Smooth muscle cell (in vitro differentiated cells): ENCODE data around the gene SERAC1. TPM values are rescaled to one million over a fixed set of nuclear protein-coding genes. Genes with fewer than 3 reads are reported as not detected.
"Not testable (repeated sequence)": the region's sequence is repeated elsewhere in the genome, so short reads cannot be mapped to it uniquely, and the experiment has no call there.

Source experiments
- DNase-seq: peaks from one replicate; lab custom pipeline; 2025; ENCODE audit not compliant: unreplicated experiment; lab: John Stamatoyannopoulos, UW
- H2AFZ ChIP-seq: fragments of 200-600 bp; sonication (generic); 2 replicates; pipeline ENCODE4 v1.6.0; 2016; ENCODE audit warnings: antibody characterized with exemption, low read depth, mild to moderate bottlenecking
- H3F3A ChIP-seq: fragments of 200-600 bp; sonication (generic); 2 replicates; pipeline ENCODE4 v1.6.0; 2017; ENCODE audit warnings: antibody characterized with exemption, low read depth
- H3K27ac ChIP-seq: fragments of 200-600 bp; sonication (generic); 2 replicates; pipeline ENCODE4 v1.5.1; 2016; ENCODE audit warnings: low read depth, mild to moderate bottlenecking
- H3K27me3 ChIP-seq: fragments of 200-600 bp; sonication (generic); 2 replicates; pipeline ENCODE4 v1.6.1; 2016; ENCODE audit warnings: low read depth, mild to moderate bottlenecking
- H3K36me3 ChIP-seq: fragments of 200-600 bp; sonication (generic); 2 replicates; pipeline ENCODE4 v1.5.1; 2016; ENCODE audit warnings: low read depth
- H3K4me1 ChIP-seq: fragments of 200-600 bp; sonication (generic); 2 replicates; pipeline ENCODE4 v1.5.1; 2016; ENCODE audit warnings: low read depth
- H3K4me2 ChIP-seq: fragments of 200-600 bp; sonication (generic); 2 replicates; pipeline ENCODE4 v1.6.0; 2016; ENCODE audit warnings: mild to moderate bottlenecking
- H3K4me3 ChIP-seq: fragments of 200-600 bp; sonication (generic); 2 replicates; pipeline ENCODE4 v1.5.1; 2016; ENCODE audit warnings: mild to moderate bottlenecking
- H3K79me2 ChIP-seq: fragments of 200-600 bp; sonication (generic); 2 replicates; pipeline ENCODE4 v1.6.0; 2016; ENCODE audit warnings: low read depth, mild to moderate bottlenecking
- H3K9ac ChIP-seq: fragments of 200-600 bp; sonication (generic); 2 replicates; pipeline ENCODE4 v1.6.0; 2016; ENCODE audit warnings: low read depth
- H3K9me3 ChIP-seq: fragments of 200-600 bp; sonication (generic); replicated peaks from 2 replicates; pipeline ENCODE4 v1.5.1; 2016; ENCODE audit warnings: low read depth
- H4K20me1 ChIP-seq: fragments of 200-600 bp; sonication (generic); 2 replicates; pipeline ENCODE4 v1.6.0; 2016; ENCODE audit warnings: low read depth
- CTCF ChIP-seq: fragments of 200-600 bp; sonication (generic); IDR thresholded peaks from 2 replicates; pipeline ENCODE4 v1.5.1; 2017; ENCODE audit warnings: borderline replicate concordance, mild to moderate bottlenecking, antibody characterized with exemption; ENCODE audit not compliant: insufficient read depth, poor library complexity, severe bottlenecking
- WGBS: methylation state at CpG from one replicate; pipeline ENCODE4 v1.1.7; 2016; ENCODE audit warnings: low lambda C conversion rate; 5-methylcytosine and 5-hydroxymethylcytosine counted together
- polyA plus RNA-seq: library from polyadenylated mRNA; unstranded; fragments of >200 nt; fragmentation: Nextera tagmentation; extraction: Ambion mirVana; gene quantifications from 2 replicates; pipeline ENCODE4 v1.2.1, GENCODE V29; 2016
- total RNA-seq: library from RNA; depleted of rRNA; stranded (reverse); fragments of >200 nt; gene quantifications from 2 replicates; pipeline ENCODE4 v1.2.3, GENCODE V29; 2014

Gene SERAC1
- total RNA-seq (5.6 and 7.2 TPM in 2 replicates), polyA plus RNA-seq (2.6 and 4.4 TPM in 2 replicates)

- Histone ChIP-seq H4K20me1 (no peaks in the 10 kb centered on the region), H3K36me3 (peaks cover 3% of the 10 kb centered on the region), H3K9ac (peak within 1 kb of the TSS; percentile 83), H3K27ac (peak within 1 kb of the TSS; percentile 78), H3K9me3 (no peaks in the 10 kb centered on the region), H3K27me3 (no peaks in the 10 kb centered on the region), H2AFZ (peak within 1 kb of the TSS; percentile 99), H3K4me3 (peak within 1 kb of the TSS; percentile 90), H3K4me1 (no peaks in the 10 kb centered on the region), H3K4me2 (peak within 1 kb of the TSS; percentile 88), H3K79me2 (peaks cover 14% of the 10 kb centered on the region), H3F3A (peaks cover 4% of the 10 kb centered on the region)
- WGBS = 3% methylated on average over 24 of the region's 29 CpGs
- DNase-seq = no peak
- no peak for TF ChIP-seq CTCF
These were observed at the start of gene SERAC1 for GRCh38 chr6:158168040-158168289. TSS of gene SERAC1 (minus strand) at chr6:158168262. CDS start at chr6:158158363, 9,899 bp downstream.

- no peak for DNase-seq
- H3K9ac ChIP-seq = no peak overlapping the region
- peak; percentile 71 for TF ChIP-seq CTCF
- no peaks in the 10 kb centered on the region for H3F3A ChIP-seq
- H3K36me3 ChIP-seq = no peaks in the 10 kb centered on the region
- H3K27me3 ChIP-seq = no peaks in the 10 kb centered on the region
- no peak overlapping the region for H3K4me2 ChIP-seq
- no peaks in the 10 kb centered on the region for H3K9me3 ChIP-seq
- H3K4me3 ChIP-seq = no peak overlapping the region
- no peaks in the 10 kb centered on the region for H3K79me2 ChIP-seq
- 19% methylated on average over 7 of the region's 7 CpGs for WGBS
- H3K27ac ChIP-seq = no peak overlapping the region
- no peak overlapping the region for H2AFZ ChIP-seq
- no peaks in the 10 kb centered on the region for H3K4me1 ChIP-seq
- no peaks in the 10 kb centered on the region for H4K20me1 ChIP-seq
These were observed 46.0 kb upstream of the SERAC1 start for GRCh38 chr6:158213925-158214674.

GRCh38 chr6:158211273-158212055, 43.4 kb upstream of the SERAC1 start:
- no peak overlapping the region for H3K9ac ChIP-seq
- H2AFZ ChIP-seq = no peak overlapping the region
- H3K4me3 ChIP-seq = no peak overlapping the region
- no peaks in the 10 kb centered on the region for H3K79me2 ChIP-seq
- no peaks in the 10 kb centered on the region for H3F3A ChIP-seq
- no peak for DNase-seq
- H4K20me1 ChIP-seq = no peaks in the 10 kb centered on the region
- H3K9me3 ChIP-seq = no peaks in the 10 kb centered on the region
- no peaks in the 10 kb centered on the region for H3K27me3 ChIP-seq
- H3K36me3 ChIP-seq = no peaks in the 10 kb centered on the region
- H3K4me1 ChIP-seq = no peaks in the 10 kb centered on the region
- no peak for TF ChIP-seq CTCF
- WGBS = 91% methylated on average over 3 of the region's 3 CpGs
- H3K27ac ChIP-seq = no peak overlapping the region
- no peak overlapping the region for H3K4me2 ChIP-seq

GRCh38 chr6:158209582-158210333, 41.7 kb upstream of the SERAC1 start:
- H3K4me1 ChIP-seq, H3K9ac ChIP-seq, H3K36me3 ChIP-seq, H3K79me2 ChIP-seq, H3K27me3 ChIP-seq, H2AFZ ChIP-seq, H3K9me3 ChIP-seq, DNase-seq, H3F3A ChIP-seq, H4K20me1 ChIP-seq, H3K27ac ChIP-seq, H3K4me2 ChIP-seq, H3K4me3 ChIP-seq: not testable (repeated sequence)
- 97% methylated on average over 45 of the region's 52 CpGs for WGBS

GRCh38 chr6:158208226-158209030, 40.4 kb upstream of the SERAC1 start:
- H3K79me2 ChIP-seq, DNase-seq: not testable (repeated sequence)

More at GRCh38 chr6:158208226-158209030, 40.4 kb upstream of the SERAC1 start:
- H2AFZ ChIP-seq, H4K20me1 ChIP-seq, H3K36me3 ChIP-seq, H3F3A ChIP-seq, H3K27me3 ChIP-seq, H3K9me3 ChIP-seq, H3K4me3 ChIP-seq, H3K27ac ChIP-seq, H3K4me1 ChIP-seq, H3K9ac ChIP-seq, H3K4me2 ChIP-seq: not testable (repeated sequence)
- WGBS = 86% methylated on average over 20 of the region's 20 CpGs
